WTC11 (cell line): Measurements from ENCODE around the gene RILP. TPM values are rescaled to one million over a fixed set of nuclear protein-coding genes. Genes with fewer than 3 reads are reported as not detected.

Experiments used
- ATAC-seq: fragments of 200-7000 bp; cut with Tn5 transposase; 2 replicates; pipeline ENCODE4 v1.10.0; 2021; ENCODE audit warnings: mild to moderate bottlenecking, moderate library complexity
- CTCF ChIA-PET: fragments of 300-600 bp; sonication (Branson Sonifier 250); formaldehyde crosslinking; loops from one replicate; lab custom pipeline; 2021; ENCODE audit warnings: antibody characterized with exemption; lab: Charles Lee
- POLR2A ChIA-PET: fragments of 350-600 bp; sonication (Branson Sonifier 250); formaldehyde crosslinking; loops from one replicate; lab custom pipeline; 2021; ENCODE audit warnings: antibody characterized with exemption; lab: Charles Lee
- DNase-seq: peaks from one replicate; pipeline ENCODE4 v3.0.0; 2021; ENCODE audit warnings: low spot score
- H3K27ac Mint-ChIP-seq: 2 replicates; pipeline ENCODE4 v1.8.0; 2021; ENCODE audit warnings: mixed read lengths
- H3K27me3 Mint-ChIP-seq: 2 replicates; pipeline ENCODE4 v1.8.0; 2021; ENCODE audit warnings: low read depth, mild to moderate bottlenecking, moderate library complexity, mixed read lengths
- H3K36me3 Mint-ChIP-seq: 2 replicates; pipeline ENCODE4 v1.8.0; 2021; ENCODE audit warnings: mixed read lengths
- H3K4me1 Mint-ChIP-seq: 2 replicates; pipeline ENCODE4 v1.8.0; 2022; ENCODE audit warnings: mixed read lengths
- H3K4me3 Mint-ChIP-seq: 2 replicates; pipeline ENCODE4 v1.8.0; 2021; ENCODE audit warnings: mild to moderate bottlenecking, moderate library complexity, mixed read lengths
- H3K9me3 Mint-ChIP-seq: 2 replicates; pipeline ENCODE4 v1.8.0; 2021; ENCODE audit warnings: mixed read lengths
- CBFB ChIP-seq: sonication (generic); formaldehyde crosslinking; IDR thresholded peaks from 2 replicates; pipeline ENCODE4 v1.8.1; 2022; ENCODE audit warnings: mild to moderate bottlenecking, low read depth, missing genetic modification reagents
- ETV6 ChIP-seq: sonication (generic); formaldehyde crosslinking; IDR thresholded peaks from 2 replicates; pipeline ENCODE4 v1.8.1; 2022; ENCODE audit warnings: mild to moderate bottlenecking, missing genetic modification reagents
- GRHL2 ChIP-seq: fragments of 250-450 bp; sonication (Bioruptor Pico); IDR thresholded peaks from 2 replicates; pipeline ENCODE4 v1.8.0; 2022; ENCODE audit warnings: mild to moderate bottlenecking, moderate library complexity; ENCODE audit not compliant: insufficient replicate concordance, severe bottlenecking
- HMGA2 ChIP-seq: fragments of 250-450 bp; sonication (Bioruptor Pico); IDR thresholded peaks from 2 replicates; pipeline ENCODE4 v1.4.0; 2021; ENCODE audit warnings: mild to moderate bottlenecking, moderate library complexity
- MXD4 ChIP-seq: fragments of 250-450 bp; sonication (Bioruptor Pico); IDR thresholded peaks from 2 replicates; pipeline ENCODE4 v1.8.0; 2021; ENCODE audit warnings: mild to moderate bottlenecking, moderate library complexity, borderline replicate concordance
- MYBL2 ChIP-seq: sonication (generic); formaldehyde crosslinking; IDR thresholded peaks from 2 replicates; pipeline ENCODE4 v1.8.1; 2023; ENCODE audit warnings: mild to moderate bottlenecking, moderate library complexity, missing genetic modification reagents
- NFYB ChIP-seq: sonication (generic); formaldehyde crosslinking; conservative IDR thresholded peaks from 2 replicates; pipeline ENCODE4 v1.8.0; 2022; ENCODE audit warnings: low read depth, missing genetic modification reagents
- NR2C2 ChIP-seq: sonication (generic); formaldehyde crosslinking; IDR thresholded peaks from 2 replicates; pipeline ENCODE4 v1.8.0; 2022; ENCODE audit warnings: mild to moderate bottlenecking, missing genetic modification reagents
- SMAD4 ChIP-seq: sonication (generic); formaldehyde crosslinking; IDR thresholded peaks from 2 replicates; pipeline ENCODE4 v1.8.0; 2022; ENCODE audit warnings: mild to moderate bottlenecking, missing genetic modification reagents
- SOX15 ChIP-seq: fragments of 250-450 bp; sonication (Bioruptor Pico); IDR thresholded peaks from 2 replicates; pipeline ENCODE4 v1.9.0; 2021; ENCODE audit warnings: mild to moderate bottlenecking
- TEAD1 ChIP-seq: sonication (generic); formaldehyde crosslinking; IDR thresholded peaks from 2 replicates; pipeline ENCODE4 v1.8.0; 2022; ENCODE audit warnings: mild to moderate bottlenecking, missing genetic modification reagents
- TEAD4 ChIP-seq: sonication (generic); formaldehyde crosslinking; IDR thresholded peaks from 2 replicates; pipeline ENCODE4 v1.8.0; 2022; ENCODE audit warnings: mild to moderate bottlenecking, missing genetic modification reagents
- ZNF232 ChIP-seq: sonication (generic); formaldehyde crosslinking; IDR thresholded peaks from 2 replicates; pipeline ENCODE4 v1.8.0; 2022; ENCODE audit warnings: mild to moderate bottlenecking, missing genetic modification reagents
- ZNF423 ChIP-seq: fragments of 250-450 bp; sonication (Bioruptor Pico); IDR thresholded peaks from 2 replicates; pipeline ENCODE4 v2.1.2; 2022; ENCODE audit warnings: mild to moderate bottlenecking, moderate library complexity
- ZNF671 ChIP-seq: fragments of 250-450 bp; sonication (Bioruptor Pico); IDR thresholded peaks from 2 replicates; pipeline ENCODE4 v1.8.0; 2021; ENCODE audit warnings: mild to moderate bottlenecking
- total RNA-seq: library from RNA; stranded (reverse); gene quantifications from 3 replicates; pipeline ENCODE4 v1.2.3, GENCODE V29; 2021
- TF ChIP-seq, protein P1 (sequence below): sonication (generic); formaldehyde crosslinking; conservative IDR thresholded peaks from 2 replicates; pipeline ENCODE4 v1.8.1; 2023; ENCODE audit warnings: mild to moderate bottlenecking, low read depth, missing genetic modification reagents, moderate library complexity
- TF ChIP-seq, protein P2 (sequence below): sonication (generic); formaldehyde crosslinking; IDR thresholded peaks from 2 replicates; pipeline ENCODE4 v1.8.1; 2022; ENCODE audit warnings: mild to moderate bottlenecking, moderate library complexity, missing genetic modification reagents
- TF ChIP-seq, protein P3 (sequence below): sonication (generic); formaldehyde crosslinking; IDR thresholded peaks from 2 replicates; pipeline ENCODE4 v1.8.0; 2022; ENCODE audit warnings: mild to moderate bottlenecking, missing genetic modification reagents
- TF ChIP-seq, protein P4 (sequence below): sonication (generic); formaldehyde crosslinking; IDR thresholded peaks from 2 replicates; pipeline ENCODE4 v1.8.0; 2023; ENCODE audit warnings: missing genetic modification reagents
- TF ChIP-seq, protein P5 (sequence below): fragments of 250-450 bp; sonication (Bioruptor Pico); conservative IDR thresholded peaks from 2 replicates; pipeline ENCODE4 v1.9.0; 2021; ENCODE audit warnings: mild to moderate bottlenecking
- TF ChIP-seq, protein P6 (sequence below): sonication (generic); formaldehyde crosslinking; IDR thresholded peaks from 2 replicates; pipeline ENCODE4 v1.8.1; 2023; ENCODE audit warnings: mild to moderate bottlenecking, missing genetic modification reagents, moderate library complexity
- TF ChIP-seq, protein P7 (sequence below): sonication (generic); formaldehyde crosslinking; IDR thresholded peaks from 2 replicates; pipeline ENCODE4 v1.8.1; 2022; ENCODE audit warnings: missing genetic modification reagents, borderline replicate concordance

The RILP gene
- total RNA-seq, 1 experiment from 2014 or later: 11.7 TPM

DNA sequence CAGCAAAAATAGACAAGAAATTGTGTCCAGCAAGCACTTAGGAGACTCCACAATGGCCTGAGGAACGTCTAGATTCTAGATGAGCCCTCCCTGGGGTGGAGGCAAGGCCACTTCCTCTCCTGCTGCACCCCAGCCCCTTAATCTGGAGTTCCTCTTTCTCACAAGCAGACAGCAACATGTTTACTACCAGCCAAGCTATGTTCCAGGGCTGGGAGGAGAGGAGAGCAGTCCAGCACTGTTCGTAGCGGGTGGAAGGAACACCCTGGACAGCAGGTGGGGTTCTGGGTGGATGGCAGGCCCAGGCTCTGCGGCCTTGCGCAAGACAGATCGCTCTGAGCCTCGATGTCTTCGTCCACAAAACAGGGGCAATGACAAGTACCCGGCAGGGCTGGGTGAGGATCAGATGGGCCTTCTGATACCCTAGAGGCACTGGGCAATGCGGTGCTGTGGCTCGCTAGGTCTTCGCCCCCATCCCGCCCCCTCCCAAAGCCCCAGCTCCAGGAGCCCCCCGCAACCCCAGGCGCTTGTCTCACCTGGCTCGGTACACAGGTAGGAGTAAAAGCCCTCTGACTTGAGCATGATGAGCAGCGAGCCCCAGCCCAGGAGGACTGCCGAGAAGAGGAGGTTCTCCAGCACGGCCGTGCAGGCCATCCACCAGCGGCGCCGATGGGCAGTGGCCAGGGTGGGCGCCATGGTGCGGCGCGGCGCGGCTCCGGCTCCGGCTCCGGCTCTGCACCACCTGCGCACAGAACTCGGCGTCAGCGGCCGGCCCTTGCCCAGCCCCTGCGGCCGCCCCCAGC lies 22.3 kb downstream of the RILP start:
- peak; percentile 46 for DNase-seq
- Mint-ChIP-seq H3K27me3 (peaks cover 19% of the 10 kb centered on the region), H3K36me3 (no peaks in the 10 kb centered on the region), H3K9me3 (no peaks in the 10 kb centered on the region)
- POLR2A ChIA-PET: interaction anchor here (0.5 to 3.1 kb wide), 5 partner anchors 12 to 60 kb away, joined by 3 to 12 read pairs (median 6); partner anchors contain the start of gene RILP
- peak; percentile 9 for ATAC-seq
- TF ChIP-seq SMAD4: no peak
- no peak for TF ChIP-seq TEAD1 (CRISPR knock-in tag)
- TF ChIP-seq ETV6 (CRISPR knock-in tag): no peak
- no peak for TF ChIP-seq MYBL2
- no peak for TF ChIP-seq HMGA2
- TF ChIP-seq, protein P1, sequence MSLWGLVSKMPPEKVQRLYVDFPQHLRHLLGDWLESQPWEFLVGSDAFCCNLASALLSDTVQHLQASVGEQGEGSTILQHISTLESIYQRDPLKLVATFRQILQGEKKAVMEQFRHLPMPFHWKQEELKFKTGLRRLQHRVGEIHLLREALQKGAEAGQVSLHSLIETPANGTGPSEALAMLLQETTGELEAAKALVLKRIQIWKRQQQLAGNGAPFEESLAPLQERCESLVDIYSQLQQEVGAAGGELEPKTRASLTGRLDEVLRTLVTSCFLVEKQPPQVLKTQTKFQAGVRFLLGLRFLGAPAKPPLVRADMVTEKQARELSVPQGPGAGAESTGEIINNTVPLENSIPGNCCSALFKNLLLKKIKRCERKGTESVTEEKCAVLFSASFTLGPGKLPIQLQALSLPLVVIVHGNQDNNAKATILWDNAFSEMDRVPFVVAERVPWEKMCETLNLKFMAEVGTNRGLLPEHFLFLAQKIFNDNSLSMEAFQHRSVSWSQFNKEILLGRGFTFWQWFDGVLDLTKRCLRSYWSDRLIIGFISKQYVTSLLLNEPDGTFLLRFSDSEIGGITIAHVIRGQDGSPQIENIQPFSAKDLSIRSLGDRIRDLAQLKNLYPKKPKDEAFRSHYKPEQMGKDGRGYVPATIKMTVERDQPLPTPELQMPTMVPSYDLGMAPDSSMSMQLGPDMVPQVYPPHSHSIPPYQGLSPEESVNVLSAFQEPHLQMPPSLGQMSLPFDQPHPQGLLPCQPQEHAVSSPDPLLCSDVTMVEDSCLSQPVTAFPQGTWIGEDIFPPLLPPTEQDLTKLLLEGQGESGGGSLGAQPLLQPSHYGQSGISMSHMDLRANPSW (CRISPR knock-in tag): no peak
- TF ChIP-seq, protein P2, sequence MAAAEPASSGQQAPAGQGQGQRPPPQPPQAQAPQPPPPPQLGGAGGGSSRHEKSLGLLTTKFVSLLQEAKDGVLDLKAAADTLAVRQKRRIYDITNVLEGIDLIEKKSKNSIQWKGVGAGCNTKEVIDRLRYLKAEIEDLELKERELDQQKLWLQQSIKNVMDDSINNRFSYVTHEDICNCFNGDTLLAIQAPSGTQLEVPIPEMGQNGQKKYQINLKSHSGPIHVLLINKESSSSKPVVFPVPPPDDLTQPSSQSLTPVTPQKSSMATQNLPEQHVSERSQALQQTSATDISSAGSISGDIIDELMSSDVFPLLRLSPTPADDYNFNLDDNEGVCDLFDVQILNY (CRISPR knock-in tag): no peak
- no peak for TF ChIP-seq ZNF232 (CRISPR knock-in tag)
- no peak for TF ChIP-seq TEAD4 (CRISPR knock-in tag)
- TF ChIP-seq MXD4 (CRISPR knock-in tag): no peak
- TF ChIP-seq ZNF423: no peak
- TF ChIP-seq, all 79 proteins: peak for 0
- Mint-ChIP-seq H3K4me3 (peak overlapping the region; percentile 62), H3K27ac (no peak overlapping the region), H3K4me1 (peaks cover 25% of the 10 kb centered on the region)
- CTCF ChIA-PET: interaction anchor here (0.5 to 8.7 kb wide), 7 partner anchors 12 to 371 kb away, joined by 3 to 240 read pairs (median 40); partner anchors contain the start of genes RILP and SCARF1

DNA sequence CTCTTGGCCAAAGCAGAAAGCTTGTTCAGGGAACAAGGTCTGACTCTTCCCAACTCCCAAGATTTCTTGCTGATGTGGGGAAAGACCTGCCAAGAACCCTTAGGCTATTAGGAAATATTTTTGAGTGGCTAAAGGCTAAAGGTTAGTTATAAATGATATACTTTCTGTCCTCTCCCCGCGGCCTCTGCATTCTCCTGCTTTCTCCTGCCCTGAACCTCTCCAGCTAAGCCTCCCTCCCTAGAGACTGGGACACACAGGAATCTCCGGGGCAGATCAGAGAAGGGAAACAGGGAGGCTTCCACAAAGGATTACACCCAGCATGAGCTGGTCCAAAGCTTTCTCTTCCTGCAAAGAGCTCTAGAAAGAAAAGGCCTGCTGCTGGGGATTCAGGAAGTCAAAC lies 23.3 kb downstream of the RILP start:
- H3K9me3 Mint-ChIP-seq: no peaks in the 10 kb centered on the region
- DNase-seq: no peak
- H3K4me1 Mint-ChIP-seq: peaks cover 25% of the 10 kb centered on the region
- peaks cover 15% of the 10 kb centered on the region for H3K27me3 Mint-ChIP-seq
- CTCF ChIA-PET: interaction anchor here (0.8 to 8.7 kb wide), 4 partner anchors 22 to 93 kb away, joined by 3 to 240 read pairs (median 4); no protein-coding TSS in a partner anchor
- TF ChIP-seq ZNF232 (CRISPR knock-in tag): no peak
- TF ChIP-seq ZNF671 (CRISPR knock-in tag): no peak
- no peak for TF ChIP-seq NR2C2 (CRISPR knock-in tag)
- H3K36me3 Mint-ChIP-seq: no peaks in the 10 kb centered on the region
- 0 out of 2 replicates have a peak overlapping the region, but pooled peaks have one; percentile 47 for H3K27ac Mint-ChIP-seq
- H3K4me3 Mint-ChIP-seq: peak overlapping the region; percentile 62
- POLR2A ChIA-PET: interaction anchor here (0.6 to 1.1 kb wide), 3 partner anchors 23 to 51 kb away, joined by 4 to 5 read pairs (median 4); partner anchors contain the start of gene RILP
- ATAC-seq: no peak

DNA sequence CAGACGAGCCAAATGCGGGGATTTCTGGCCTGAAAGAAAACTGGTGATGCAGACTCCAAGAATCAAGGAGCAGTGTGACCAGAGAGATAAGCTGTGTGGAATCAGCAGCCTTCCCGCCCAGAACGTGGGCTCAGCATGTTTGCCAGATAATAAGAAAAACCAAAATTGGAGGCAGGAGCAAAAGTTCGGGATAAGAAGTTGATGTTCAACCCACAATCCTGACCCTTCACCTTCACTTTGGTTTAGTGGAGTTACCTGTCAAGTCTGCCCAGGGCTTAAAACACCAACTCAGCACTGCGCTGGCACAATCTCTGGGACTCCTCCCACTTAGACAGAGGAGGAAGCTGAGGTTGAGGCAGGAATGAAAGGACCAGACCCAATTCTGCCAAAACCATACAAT lies 24.1 kb downstream of the RILP start:
- DNase-seq (no peak), ATAC-seq (no peak)
- H3K36me3 Mint-ChIP-seq: no peaks in the 10 kb centered on the region
- ChIA-PET POLR2A (no interaction called here), CTCF (interaction anchor here (0.8 to 8.7 kb wide), 5 partner anchors 9 to 92 kb away, joined by 3 to 240 read pairs (median 3); no protein-coding TSS in a partner anchor)
- no peaks in the 10 kb centered on the region for H3K9me3 Mint-ChIP-seq
- peaks cover 11% of the 10 kb centered on the region for H3K27me3 Mint-ChIP-seq
- H3K27ac Mint-ChIP-seq: no peak overlapping the region
- H3K4me3 Mint-ChIP-seq: no peak overlapping the region
- peaks cover 25% of the 10 kb centered on the region for H3K4me1 Mint-ChIP-seq
- TF ChIP-seq, protein P3, sequence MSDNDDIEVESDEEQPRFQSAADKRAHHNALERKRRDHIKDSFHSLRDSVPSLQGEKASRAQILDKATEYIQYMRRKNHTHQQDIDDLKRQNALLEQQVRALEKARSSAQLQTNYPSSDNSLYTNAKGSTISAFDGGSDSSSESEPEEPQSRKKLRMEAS (CRISPR knock-in tag): no peak
- TF ChIP-seq, protein P4, sequence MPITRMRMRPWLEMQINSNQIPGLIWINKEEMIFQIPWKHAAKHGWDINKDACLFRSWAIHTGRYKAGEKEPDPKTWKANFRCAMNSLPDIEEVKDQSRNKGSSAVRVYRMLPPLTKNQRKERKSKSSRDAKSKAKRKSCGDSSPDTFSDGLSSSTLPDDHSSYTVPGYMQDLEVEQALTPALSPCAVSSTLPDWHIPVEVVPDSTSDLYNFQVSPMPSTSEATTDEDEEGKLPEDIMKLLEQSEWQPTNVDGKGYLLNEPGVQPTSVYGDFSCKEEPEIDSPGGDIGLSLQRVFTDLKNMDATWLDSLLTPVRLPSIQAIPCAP (CRISPR knock-in tag): no peak
- TF ChIP-seq NFYB (no peak), GRHL2 (CRISPR knock-in tag) (no peak), CBFB (CRISPR knock-in tag) (no peak), SOX15 (no peak)
- TF ChIP-seq, protein P5, sequence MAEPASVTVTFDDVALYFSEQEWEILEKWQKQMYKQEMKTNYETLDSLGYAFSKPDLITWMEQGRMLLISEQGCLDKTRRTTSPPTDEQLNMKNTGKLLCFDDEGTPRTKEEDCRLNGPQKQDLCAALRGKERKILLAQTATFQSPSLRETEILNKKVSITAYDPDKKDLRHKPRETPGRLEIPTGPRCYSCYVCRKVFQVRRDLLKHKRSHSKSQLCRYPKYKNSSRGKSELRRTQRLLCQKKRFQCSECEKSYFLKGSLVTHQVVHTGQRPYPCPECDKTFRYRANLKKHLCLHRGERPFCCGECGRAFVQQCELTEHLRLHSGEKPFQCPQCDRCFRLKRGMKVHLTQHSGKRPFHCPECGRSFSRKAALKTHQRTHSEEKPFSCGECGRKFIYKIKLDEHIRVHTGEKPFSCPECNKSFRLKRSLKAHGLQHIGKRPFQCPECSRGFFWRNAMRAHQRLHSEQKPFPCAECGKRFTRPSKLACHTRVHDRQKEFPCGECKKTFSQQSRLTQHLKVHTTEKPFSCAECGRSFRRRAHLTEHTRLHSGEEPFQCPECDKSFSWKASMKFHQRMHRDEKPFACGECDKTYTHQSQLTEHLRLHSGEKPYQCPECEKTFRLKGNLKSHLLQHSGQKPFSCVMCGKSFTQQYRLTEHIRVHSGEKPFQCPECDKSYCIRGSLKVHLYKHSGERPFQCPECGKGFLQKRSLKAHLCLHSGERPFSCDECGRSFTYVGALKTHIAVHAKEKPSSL (CRISPR knock-in tag): no peak
- TF ChIP-seq, protein P6, sequence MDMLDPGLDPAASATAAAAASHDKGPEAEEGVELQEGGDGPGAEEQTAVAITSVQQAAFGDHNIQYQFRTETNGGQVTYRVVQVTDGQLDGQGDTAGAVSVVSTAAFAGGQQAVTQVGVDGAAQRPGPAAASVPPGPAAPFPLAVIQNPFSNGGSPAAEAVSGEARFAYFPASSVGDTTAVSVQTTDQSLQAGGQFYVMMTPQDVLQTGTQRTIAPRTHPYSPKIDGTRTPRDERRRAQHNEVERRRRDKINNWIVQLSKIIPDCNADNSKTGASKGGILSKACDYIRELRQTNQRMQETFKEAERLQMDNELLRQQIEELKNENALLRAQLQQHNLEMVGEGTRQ (CRISPR knock-in tag): no peak
- TF ChIP-seq, protein P7, sequence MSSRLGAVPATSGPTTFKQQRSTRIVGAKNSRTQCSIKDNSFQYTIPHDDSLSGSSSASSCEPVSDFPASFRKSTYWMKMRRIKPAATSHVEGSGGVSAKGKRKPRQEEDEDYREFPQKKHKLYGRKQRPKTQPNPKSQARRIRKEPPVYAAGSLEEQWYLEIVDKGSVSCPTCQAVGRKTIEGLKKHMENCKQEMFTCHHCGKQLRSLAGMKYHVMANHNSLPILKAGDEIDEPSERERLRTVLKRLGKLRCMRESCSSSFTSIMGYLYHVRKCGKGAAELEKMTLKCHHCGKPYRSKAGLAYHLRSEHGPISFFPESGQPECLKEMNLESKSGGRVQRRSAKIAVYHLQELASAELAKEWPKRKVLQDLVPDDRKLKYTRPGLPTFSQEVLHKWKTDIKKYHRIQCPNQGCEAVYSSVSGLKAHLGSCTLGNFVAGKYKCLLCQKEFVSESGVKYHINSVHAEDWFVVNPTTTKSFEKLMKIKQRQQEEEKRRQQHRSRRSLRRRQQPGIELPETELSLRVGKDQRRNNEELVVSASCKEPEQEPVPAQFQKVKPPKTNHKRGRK (CRISPR knock-in tag): no peak
